WTC11 (cell line): Measurements from ENCODE around the gene POLR3H. TPM values are rescaled to one million over a fixed set of nuclear protein-coding genes. Genes with fewer than 3 reads are reported as not detected.
A peak's percentile ranks its signal among the peaks of the same experiment; 100 is the strongest.

Source experiments
- ATAC-seq: fragments of 200-7000 bp; cut with Tn5 transposase; 2 replicates; pipeline ENCODE4 v1.10.0; 2021; ENCODE audit warnings: mild to moderate bottlenecking, moderate library complexity
- CTCF ChIA-PET: fragments of 300-600 bp; sonication (Branson Sonifier 250); formaldehyde crosslinking; loops from one replicate; lab custom pipeline; 2021; ENCODE audit warnings: antibody characterized with exemption; lab: Charles Lee
- POLR2A ChIA-PET: fragments of 350-600 bp; sonication (Branson Sonifier 250); formaldehyde crosslinking; loops from one replicate; lab custom pipeline; 2021; ENCODE audit warnings: antibody characterized with exemption; lab: Charles Lee
- DNase-seq: peaks from one replicate; pipeline ENCODE4 v3.0.0; 2021; ENCODE audit warnings: low spot score
- H3K27ac Mint-ChIP-seq: 2 replicates; pipeline ENCODE4 v1.8.0; 2021; ENCODE audit warnings: mixed read lengths
- H3K27me3 Mint-ChIP-seq: 2 replicates; pipeline ENCODE4 v1.8.0; 2021; ENCODE audit warnings: low read depth, mild to moderate bottlenecking, moderate library complexity, mixed read lengths
- H3K36me3 Mint-ChIP-seq: 2 replicates; pipeline ENCODE4 v1.8.0; 2021; ENCODE audit warnings: mixed read lengths
- H3K4me1 Mint-ChIP-seq: 2 replicates; pipeline ENCODE4 v1.8.0; 2022; ENCODE audit warnings: mixed read lengths
- H3K4me3 Mint-ChIP-seq: 2 replicates; pipeline ENCODE4 v1.8.0; 2021; ENCODE audit warnings: mild to moderate bottlenecking, moderate library complexity, mixed read lengths
- H3K9me3 Mint-ChIP-seq: 2 replicates; pipeline ENCODE4 v1.8.0; 2021; ENCODE audit warnings: mixed read lengths
- AR ChIP-seq: fragments of 250-450 bp; sonication (Bioruptor Pico); IDR thresholded peaks from 2 replicates; pipeline ENCODE4 v1.9.0; 2021; ENCODE audit warnings: mild to moderate bottlenecking
- CREM ChIP-seq: sonication (generic); formaldehyde crosslinking; IDR thresholded peaks from 2 replicates; pipeline ENCODE4 v1.8.1; 2022; ENCODE audit warnings: mild to moderate bottlenecking, missing genetic modification reagents, moderate library complexity
- E2F1 ChIP-seq: sonication (generic); formaldehyde crosslinking; IDR thresholded peaks from 2 replicates; pipeline ENCODE4 v1.8.0; 2022; ENCODE audit warnings: mild to moderate bottlenecking, missing genetic modification reagents
- ETV6 ChIP-seq: sonication (generic); formaldehyde crosslinking; IDR thresholded peaks from 2 replicates; pipeline ENCODE4 v1.8.1; 2022; ENCODE audit warnings: mild to moderate bottlenecking, missing genetic modification reagents
- IRF1 ChIP-seq: sonication (generic); formaldehyde crosslinking; IDR thresholded peaks from 2 replicates; pipeline ENCODE4 v1.8.0; 2023; ENCODE audit warnings: missing genetic modification reagents
- MLX ChIP-seq: sonication (generic); formaldehyde crosslinking; IDR thresholded peaks from 2 replicates; pipeline ENCODE4 v1.8.1; 2023; ENCODE audit warnings: mild to moderate bottlenecking, missing genetic modification reagents, moderate library complexity
- NFATC4 ChIP-seq: fragments of 250-450 bp; sonication (Bioruptor Pico); IDR thresholded peaks from 2 replicates; pipeline ENCODE4 v1.9.0; 2021; ENCODE audit warnings: mild to moderate bottlenecking
- NR1H2 ChIP-seq: sonication (generic); formaldehyde crosslinking; IDR thresholded peaks from 2 replicates; pipeline ENCODE4 v1.9.0; 2021; ENCODE audit warnings: mild to moderate bottlenecking, moderate library complexity, missing genetic modification reagents
- PRDM15 ChIP-seq: sonication (generic); formaldehyde crosslinking; IDR thresholded peaks from 2 replicates; pipeline ENCODE4 v1.8.0; 2022; ENCODE audit warnings: missing genetic modification reagents
- SMAD4 ChIP-seq: sonication (generic); formaldehyde crosslinking; IDR thresholded peaks from 2 replicates; pipeline ENCODE4 v1.8.0; 2022; ENCODE audit warnings: mild to moderate bottlenecking, missing genetic modification reagents
- STAT6 ChIP-seq: sonication (generic); formaldehyde crosslinking; conservative IDR thresholded peaks from 2 replicates; pipeline ENCODE4 v1.8.1; 2023; ENCODE audit warnings: mild to moderate bottlenecking, low read depth, missing genetic modification reagents, moderate library complexity
- TEAD1 ChIP-seq: sonication (generic); formaldehyde crosslinking; IDR thresholded peaks from 2 replicates; pipeline ENCODE4 v1.8.0; 2022; ENCODE audit warnings: mild to moderate bottlenecking, missing genetic modification reagents
- TEAD4 ChIP-seq: sonication (generic); formaldehyde crosslinking; IDR thresholded peaks from 2 replicates; pipeline ENCODE4 v1.8.0; 2022; ENCODE audit warnings: mild to moderate bottlenecking, missing genetic modification reagents
- ZNF121 ChIP-seq: sonication (generic); formaldehyde crosslinking; IDR thresholded peaks from 2 replicates; pipeline ENCODE4 v1.8.0; 2023; ENCODE audit warnings: missing genetic modification reagents
- ZNF138 ChIP-seq: sonication (generic); formaldehyde crosslinking; conservative IDR thresholded peaks from 2 replicates; pipeline ENCODE4 v1.8.1; 2022; ENCODE audit warnings: mild to moderate bottlenecking, moderate library complexity, missing genetic modification reagents
- ZNF532 ChIP-seq: fragments of 250-450 bp; sonication (Bioruptor Pico); IDR thresholded peaks from 2 replicates; pipeline ENCODE4 v1.9.0; 2021; ENCODE audit warnings: mild to moderate bottlenecking, borderline replicate concordance
- total RNA-seq: library from RNA; stranded (reverse); gene quantifications from 3 replicates; pipeline ENCODE4 v1.2.3, GENCODE V29; 2021

POLR3H gene
- total RNA-seq, 1 experiment from 2014 or later = 28.8 TPM

- Mint-ChIP-seq H3K27ac (peak overlapping the region; percentile 94), H3K36me3 (peaks cover 22% of the 10 kb centered on the region; the same call in 1 of the 2 replicates), H3K27me3 (no peaks in the 10 kb centered on the region), H3K9me3 (no peaks in the 10 kb centered on the region), H3K4me3 (peak overlapping the region; percentile 19), H3K4me1 (peaks cover 22% of the 10 kb centered on the region)
- no peak for DNase-seq
- CTCF ChIA-PET = interaction anchor here (1.1 to 2.1 kb wide), 4 partner anchors 13 to 111 kb away, joined by 3 to 12 read pairs (median 7); no protein-coding TSS in a partner anchor
- TF ChIP-seq NR1H2 (CRISPR knock-in tag) = no peak
- no peak for TF ChIP-seq TEAD4 (CRISPR knock-in tag)
- TF ChIP-seq STAT6 (CRISPR knock-in tag) = no peak
- no peak for TF ChIP-seq ZNF121 (CRISPR knock-in tag)
- TF ChIP-seq PRDM15 (CRISPR knock-in tag) = no peak
- TF ChIP-seq ETV6 (CRISPR knock-in tag) = no peak
- no peak for TF ChIP-seq MLX (CRISPR knock-in tag)
- TF ChIP-seq ZNF532 (CRISPR knock-in tag) = no peak
- POLR2A ChIA-PET = interaction anchor here (0.9 to 1.0 kb wide), 2 partner anchors 65 to 109 kb away, joined by 3 read pairs; no protein-coding TSS in a partner anchor
- ATAC-seq = no peak
Observed at GRCh38 chr22:41513391-41513790, 30.9 kb downstream of the POLR3H start.

- peak overlapping the region; percentile 94 for H3K27ac Mint-ChIP-seq
- H3K9me3 Mint-ChIP-seq = no peaks in the 10 kb centered on the region
- peaks cover 22% of the 10 kb centered on the region for H3K4me1 Mint-ChIP-seq
- ChIA-PET POLR2A (interaction anchor here (0.9 kb wide), 1 partner anchor 64 kb away, joined by 3 read pairs; no protein-coding TSS in a partner anchor), CTCF (interaction anchor here (1.1 to 2.1 kb wide), 4 partner anchors 14 to 111 kb away, joined by 3 to 12 read pairs (median 7); no protein-coding TSS in a partner anchor)
- H3K36me3 Mint-ChIP-seq = peaks cover 23% of the 10 kb centered on the region; the same call in 1 of the 2 replicates
- H3K4me3 Mint-ChIP-seq = no peak overlapping the region
- ATAC-seq (peak; percentile 95), DNase-seq (peak; percentile 86)
- no peaks in the 10 kb centered on the region for H3K27me3 Mint-ChIP-seq
- no peak for TF ChIP-seq NFATC4 (CRISPR knock-in tag)
- TF ChIP-seq SMAD4 = no peak
- TF ChIP-seq ZNF121 (CRISPR knock-in tag) = peak; percentile 100
- peak; percentile 50; the same call in 1 of the 2 replicates for TF ChIP-seq TEAD1
- no peak for TF ChIP-seq CREM (CRISPR knock-in tag)
- no peak for TF ChIP-seq AR (CRISPR knock-in tag)
- TF ChIP-seq ZNF138 (CRISPR knock-in tag) = 0 out of 2 replicates have a peak, but pooled peaks have one; percentile 54
- no peak for TF ChIP-seq E2F1 (CRISPR knock-in tag)
- no peak for TF ChIP-seq IRF1 (CRISPR knock-in tag)
Observed at GRCh38 chr22:41512421-41513194, 31.7 kb downstream of the POLR3H start.
